IMR-90 (cell line): ENCODE measurements around the gene TAL2. TPM values are rescaled to one million over a fixed set of nuclear protein-coding genes. Genes with fewer than 3 reads are reported as not detected.

Experiments
- ATAC-seq: fragments of 200-7000 bp; cut with Tn5 transposase; 2 replicates; pipeline ENCODE4 v1.9.1; 2020; ENCODE audit warnings: low read depth, mild to moderate bottlenecking, moderate library complexity
- BruUV-seq: library from RNA; stranded (reverse); fragments of 400-500 nt; replicated peaks from 2 replicates; lab custom pipeline; 2021; lab: Mats Ljungman, UMichigan
- CTCF ChIA-PET: fragments of 300-600 bp; formaldehyde crosslinking; extraction: SDS; loops from one replicate; lab custom pipeline; 2021; ENCODE audit warnings: antibody characterized with exemption; lab: Yijun Ruan, JAX
- POLR2A ChIA-PET: fragments of 300-600 bp; sonication (Branson Sonifier 250); formaldehyde crosslinking; loops from one replicate; lab custom pipeline; 2022; ENCODE audit warnings: antibody characterized with exemption; ENCODE audit not compliant: unreplicated experiment; lab: Charles Lee
- DNase-seq: peaks from one replicate; pipeline ENCODE4 v3.0.0; 2013
- H2AFZ ChIP-seq: replicated peaks from 2 replicates; pipeline ENCODE3; 2013; ENCODE audit warnings: low read length, mild to moderate bottlenecking; ENCODE audit not compliant: poor library complexity
- H2AK5ac ChIP-seq: 2 replicates; pipeline ENCODE4 v1.6.1; 2013; ENCODE audit warnings: low read depth, low read length, inconsistent platforms
- H2AK9ac ChIP-seq: replicated peaks from 2 replicates; pipeline ENCODE3; 2013; ENCODE audit warnings: mild to moderate bottlenecking, low read depth, low read length, moderate library complexity; ENCODE audit not compliant: poor library complexity
- H2BK120ac ChIP-seq: 2 replicates; pipeline ENCODE4 v1.6.1; 2013; ENCODE audit warnings: low read depth, low read length, inconsistent platforms
- H2BK15ac ChIP-seq: 3 replicates; pipeline ENCODE4 v1.6.1; 2013; ENCODE audit warnings: low read depth, low read length, inconsistent platforms
- H2BK20ac ChIP-seq: 2 replicates; pipeline ENCODE4 v1.6.1; 2013; ENCODE audit warnings: low read depth, mild to moderate bottlenecking, inconsistent platforms, low read length, moderate library complexity
- H2BK5ac ChIP-seq: 2 replicates; pipeline ENCODE4 v1.6.1; 2013; ENCODE audit warnings: mild to moderate bottlenecking, low read depth, low read length, inconsistent platforms; ENCODE audit not compliant: poor library complexity, severe bottlenecking
- H3K14ac ChIP-seq: replicated peaks from 2 replicates; pipeline ENCODE4 v1.6.1; 2013; ENCODE audit warnings: low read depth, low read length, inconsistent platforms
- H3K18ac ChIP-seq: 2 replicates; pipeline ENCODE4 v1.6.1; 2013; ENCODE audit warnings: low read depth, low read length, control low read depth
- H3K23ac ChIP-seq: 2 replicates; pipeline ENCODE4 v1.6.1; 2013; ENCODE audit warnings: low read depth, low read length, inconsistent platforms
- H3K27ac ChIP-seq: 2 replicates; pipeline ENCODE4 v1.5.1; 2013; ENCODE audit warnings: mild to moderate bottlenecking, control low read depth, low read length; ENCODE audit not compliant: insufficient read depth
- H3K27me3 ChIP-seq: 2 replicates; pipeline ENCODE4 v1.6.1; 2013; ENCODE audit warnings: low read length; ENCODE audit not compliant: control insufficient read depth, insufficient read depth
- H3K36me3 ChIP-seq: 2 replicates; pipeline ENCODE4 v1.6.1; 2013; ENCODE audit warnings: low read length, mixed read lengths; ENCODE audit not compliant: control insufficient read depth, insufficient read depth
- H3K4ac ChIP-seq: 2 replicates; pipeline ENCODE4 v1.6.1; 2013; ENCODE audit warnings: low read depth, low read length, inconsistent platforms
- H3K4me1 ChIP-seq: 2 replicates; pipeline ENCODE4 v1.6.1; 2013; ENCODE audit warnings: low read length, mixed read lengths; ENCODE audit not compliant: control insufficient read depth, insufficient read depth
- H3K4me2 ChIP-seq: 2 replicates; pipeline ENCODE4 v1.6.1; 2013; ENCODE audit warnings: low read depth, mild to moderate bottlenecking, control low read depth, low read length, moderate library complexity
- H3K4me3 ChIP-seq: 2 replicates; pipeline ENCODE4 v1.5.1; 2013; ENCODE audit warnings: low read depth, mild to moderate bottlenecking, control low read depth, low read length, moderate library complexity; ENCODE audit not compliant: insufficient read depth
- H3K56ac ChIP-seq: 2 replicates; pipeline ENCODE4 v1.6.1; 2013; ENCODE audit warnings: low read length, inconsistent platforms; ENCODE audit not compliant: insufficient read depth; ENCODE audit errors: extremely low read depth
- H3K79me1 ChIP-seq, 2 experiments: 2 replicates each; pipeline ENCODE4 v1.6.1; 2013; ENCODE audit warnings: low read length in 2 of 2, inconsistent platforms in 1 of 2, low read depth in 1 of 2
- H3K9ac ChIP-seq: 2 replicates; pipeline ENCODE4 v1.6.1; 2013; ENCODE audit warnings: low read depth, low read length, control low read depth
- H3K9me1 ChIP-seq: 2 replicates; pipeline ENCODE4 v1.6.1; 2013; ENCODE audit warnings: low read length, inconsistent platforms; ENCODE audit not compliant: insufficient read depth
- H3K9me3 ChIP-seq: 2 replicates; pipeline ENCODE4 v1.6.1; 2013; ENCODE audit warnings: low read length; ENCODE audit not compliant: control insufficient read depth, insufficient read depth
- H4K20me1 ChIP-seq: 2 replicates; pipeline ENCODE4 v1.6.1; 2013; ENCODE audit warnings: low read length, inconsistent platforms; ENCODE audit not compliant: insufficient read depth
- H4K5ac ChIP-seq: 2 replicates; pipeline ENCODE4 v1.6.1; 2013; ENCODE audit warnings: mild to moderate bottlenecking, low read depth, low read length, control low read depth
- H4K8ac ChIP-seq, 2 experiments: 2 replicates each; pipeline ENCODE4 v1.6.1; 2013; ENCODE audit warnings: low read depth in 2 of 2, low read length in 2 of 2, control low read depth in 1 of 2, inconsistent platforms in 1 of 2
- H4K91ac ChIP-seq: 2 replicates; pipeline ENCODE4 v1.6.1; 2013; ENCODE audit warnings: low read depth, low read length, inconsistent platforms; ENCODE audit not compliant: insufficient read depth
- BHLHE40 ChIP-seq: fragments of 150-350 bp; IDR thresholded peaks from 2 replicates; pipeline ENCODE4 v1.6.1; 2016; ENCODE audit warnings: mild to moderate bottlenecking, low read depth, low read length
- CEBPB ChIP-seq: IDR thresholded peaks from 2 replicates; pipeline ENCODE4 v1.6.1; 2012; ENCODE audit warnings: low read depth, low read length, improper control_type of control experiment
- CHD1 ChIP-seq: IDR thresholded peaks from 2 replicates; pipeline ENCODE4 v1.6.1; 2012; ENCODE audit warnings: low read depth, low read length, improper control_type of control experiment
- ELK1 ChIP-seq: fragments of 150-350 bp; IDR thresholded peaks from 2 replicates; pipeline ENCODE4 v1.6.1; 2016; ENCODE audit warnings: low read depth, mild to moderate bottlenecking, low read length, moderate library complexity, borderline replicate concordance
- FOS ChIP-seq: fragments of 150-350 bp; IDR thresholded peaks from 2 replicates; pipeline ENCODE4 v1.6.1; 2016; ENCODE audit warnings: low read depth, low read length
- MAFK ChIP-seq: IDR thresholded peaks from 2 replicates; pipeline ENCODE4 v1.6.1; 2012; ENCODE audit warnings: low read depth, low read length, improper control_type of control experiment
- MAZ ChIP-seq: IDR thresholded peaks from 2 replicates; pipeline ENCODE4 v1.6.1; 2012; ENCODE audit warnings: low read depth, mild to moderate bottlenecking, low read length, improper control_type of control experiment, moderate library complexity, borderline replicate concordance
- MXI1 ChIP-seq: IDR thresholded peaks from 2 replicates; pipeline ENCODE4 v1.6.1; 2012; ENCODE audit warnings: low read depth, mild to moderate bottlenecking, low read length, moderate library complexity, borderline replicate concordance
- NFE2L2 ChIP-seq: fragments of 150-350 bp; IDR thresholded peaks from 2 replicates; pipeline ENCODE4 v1.6.1; 2016; ENCODE audit warnings: low read depth, mild to moderate bottlenecking, low read length
- POLR2A ChIP-seq: IDR thresholded peaks from 2 replicates; pipeline ENCODE4 v1.6.1; 2012; ENCODE audit warnings: mild to moderate bottlenecking, low read depth, low read length
- RAD21 ChIP-seq: IDR thresholded peaks from 2 replicates; pipeline ENCODE4 v1.6.1; 2012; ENCODE audit warnings: low read length, improper control_type of control experiment
- RCOR1 ChIP-seq: IDR thresholded peaks from 2 replicates; pipeline ENCODE4 v1.6.1; 2012; ENCODE audit warnings: mild to moderate bottlenecking, low read length, improper control_type of control experiment; ENCODE audit not compliant: insufficient replicate concordance
- RFX5 ChIP-seq: IDR thresholded peaks from 2 replicates; pipeline ENCODE4 v1.8.0; 2012; ENCODE audit warnings: low read depth, mild to moderate bottlenecking, low read length, moderate library complexity
- SMC3 ChIP-seq: fragments of 150-350 bp; IDR thresholded peaks from 2 replicates; pipeline ENCODE4 v1.6.1; 2016; ENCODE audit warnings: low read depth, mild to moderate bottlenecking, antibody characterized with exemption, low read length, moderate library complexity
- WGBS, 2 experiments: methylation state at CpG; one replicate each; pipeline versions ENCODE4 v1.1.5 to v1.1.7; 2013; ENCODE audit warnings: missing lambda C conversion rate in 2 of 2; ENCODE audit not compliant: insufficient read length in 1 of 2; ENCODE audit errors: extremely low coverage in 2 of 2; 5-methylcytosine and 5-hydroxymethylcytosine counted together
- dilution Hi-C: fragments of 300-500 bp; cut with HindIII; formaldehyde crosslinking; loops from one replicate; pipeline ENCODE4 v1.14.3; 2018; ENCODE audit warnings: low sequenced_read_pairs; ENCODE audit not compliant: unreplicated experiment
- in situ Hi-C: fragments of 300-500 bp; cut with MboI; formaldehyde crosslinking; loops from 3 replicates; pipeline ENCODE4 v1.14.3; 2019; ENCODE audit warnings: low sequenced_read_pairs, inconsistent platforms, mixed read lengths
- intact Hi-C: fragments of 100-400 bp; cut with micrococcal nuclease; formaldehyde crosslinking; loops from 2 replicates; pipeline ENCODE4 v1.10.0; 2022
- polyA plus RNA-seq, 3 experiments: library from polyadenylated mRNA; depleted of rRNA; stranded (reverse); fragments of >200 nt; gene quantifications; 2 replicates each; pipeline ENCODE4 v1.2.3, GENCODE V29; 2012; ENCODE audit warnings: low replicate concordance in 1 of 3
- total RNA-seq: library from RNA; depleted of rRNA; stranded (reverse); fragments of >200 nt; gene quantifications from 2 replicates; pipeline ENCODE4 v1.2.3, GENCODE V29; 2012
- TF ChIP-seq, protein P1 (sequence below): fragments of 150-350 bp; IDR thresholded peaks from 2 replicates; pipeline ENCODE4 v1.6.1; 2017; ENCODE audit warnings: mild to moderate bottlenecking, antibody characterized with exemption, low read length, low read depth
- TF ChIP-seq, protein P2 (sequence below): conservative IDR thresholded peaks from 2 replicates; pipeline ENCODE4 v1.5.1; 2012; ENCODE audit warnings: mild to moderate bottlenecking, low read depth, low read length, improper control_type of control experiment

The TAL2 gene
- total and polyA plus RNA-seq, 2 of the 4 experiments (the other 2 are of a cell fraction) = 0.26 TPM; not detected in 1

- H2BK15ac ChIP-seq = no peak overlapping the region
- H2BK120ac ChIP-seq = no peak overlapping the region
- in situ Hi-C loops (no loop called here), dilution Hi-C loops (no loop called here), intact Hi-C loops (no loop called here)
- no peaks in the 10 kb centered on the region for H3K4me1 ChIP-seq
- no peak overlapping the region for H3K4me2 ChIP-seq
- WGBS, 2 experiments = no CpG with 5 or more reads among the region's 12 CpGs
- DNase-seq (no peak), ATAC-seq (no peak)
- no peak overlapping the region for H2AFZ ChIP-seq
- no TSS peak for BruUV-seq
- H3K18ac ChIP-seq = no peak overlapping the region
- no peak overlapping the region for H3K14ac ChIP-seq
- no peak overlapping the region for H3K4ac ChIP-seq
- no peaks in the 10 kb centered on the region for H3K9me1 ChIP-seq
- CTCF ChIA-PET = no interaction called here
- H2AK5ac ChIP-seq = no peak overlapping the region
- H3K79me1 ChIP-seq = no peaks in the 10 kb centered on the region
- POLR2A ChIA-PET = no interaction called here
- H3K36me3 ChIP-seq = no peaks in the 10 kb centered on the region
- H2BK20ac ChIP-seq = no peak overlapping the region
- no peak overlapping the region for H3K4me3 ChIP-seq
- H3K9ac ChIP-seq = no peak overlapping the region
- H2AK9ac ChIP-seq = no peak overlapping the region
- H4K20me1 ChIP-seq = no peaks in the 10 kb centered on the region
- no peak overlapping the region for H3K23ac ChIP-seq
- no peak overlapping the region for H3K56ac ChIP-seq
- no peak overlapping the region for H3K27ac ChIP-seq
- no peak overlapping the region for H4K91ac ChIP-seq
- peaks cover 9% of the 10 kb centered on the region for H3K27me3 ChIP-seq
- H4K8ac ChIP-seq = no peak overlapping the region
- no peak overlapping the region for H2BK5ac ChIP-seq
- TF ChIP-seq NFE2L2 (no peak), RCOR1 (no peak), ELK1 (no peak), MAFK (no peak), RFX5 (no peak), FOS (no peak), POLR2A (no peak), MXI1 (no peak), SMC3 (no peak), CEBPB (no peak), CHD1 (no peak), MAZ (no peak), BHLHE40 (no peak), RAD21 (no peak)
- TF ChIP-seq, protein P1, sequence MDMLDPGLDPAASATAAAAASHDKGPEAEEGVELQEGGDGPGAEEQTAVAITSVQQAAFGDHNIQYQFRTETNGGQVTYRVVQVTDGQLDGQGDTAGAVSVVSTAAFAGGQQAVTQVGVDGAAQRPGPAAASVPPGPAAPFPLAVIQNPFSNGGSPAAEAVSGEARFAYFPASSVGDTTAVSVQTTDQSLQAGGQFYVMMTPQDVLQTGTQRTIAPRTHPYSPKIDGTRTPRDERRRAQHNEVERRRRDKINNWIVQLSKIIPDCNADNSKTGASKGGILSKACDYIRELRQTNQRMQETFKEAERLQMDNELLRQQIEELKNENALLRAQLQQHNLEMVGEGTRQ = no peak
- TF ChIP-seq, protein P2, sequence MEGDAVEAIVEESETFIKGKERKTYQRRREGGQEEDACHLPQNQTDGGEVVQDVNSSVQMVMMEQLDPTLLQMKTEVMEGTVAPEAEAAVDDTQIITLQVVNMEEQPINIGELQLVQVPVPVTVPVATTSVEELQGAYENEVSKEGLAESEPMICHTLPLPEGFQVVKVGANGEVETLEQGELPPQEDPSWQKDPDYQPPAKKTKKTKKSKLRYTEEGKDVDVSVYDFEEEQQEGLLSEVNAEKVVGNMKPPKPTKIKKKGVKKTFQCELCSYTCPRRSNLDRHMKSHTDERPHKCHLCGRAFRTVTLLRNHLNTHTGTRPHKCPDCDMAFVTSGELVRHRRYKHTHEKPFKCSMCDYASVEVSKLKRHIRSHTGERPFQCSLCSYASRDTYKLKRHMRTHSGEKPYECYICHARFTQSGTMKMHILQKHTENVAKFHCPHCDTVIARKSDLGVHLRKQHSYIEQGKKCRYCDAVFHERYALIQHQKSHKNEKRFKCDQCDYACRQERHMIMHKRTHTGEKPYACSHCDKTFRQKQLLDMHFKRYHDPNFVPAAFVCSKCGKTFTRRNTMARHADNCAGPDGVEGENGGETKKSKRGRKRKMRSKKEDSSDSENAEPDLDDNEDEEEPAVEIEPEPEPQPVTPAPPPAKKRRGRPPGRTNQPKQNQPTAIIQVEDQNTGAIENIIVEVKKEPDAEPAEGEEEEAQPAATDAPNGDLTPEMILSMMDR = no peak
- H4K5ac ChIP-seq = no peak overlapping the region
- no peaks in the 10 kb centered on the region for H3K9me3 ChIP-seq
These were observed 34.0 kb downstream of the TAL2 start for GRCh38 chr9:105696219-105696793.
